ENCODE measurements around the gene TDRD1. TPM values are rescaled to one million over a fixed set of nuclear protein-coding genes. Genes with fewer than 3 reads are reported as not detected.

Gene TDRD1
- total and polyA plus RNA-seq, 2 donors (not counting 3 experiments of a cell fraction or from before 2014, with no cell fraction given), result not detected

DNA sequence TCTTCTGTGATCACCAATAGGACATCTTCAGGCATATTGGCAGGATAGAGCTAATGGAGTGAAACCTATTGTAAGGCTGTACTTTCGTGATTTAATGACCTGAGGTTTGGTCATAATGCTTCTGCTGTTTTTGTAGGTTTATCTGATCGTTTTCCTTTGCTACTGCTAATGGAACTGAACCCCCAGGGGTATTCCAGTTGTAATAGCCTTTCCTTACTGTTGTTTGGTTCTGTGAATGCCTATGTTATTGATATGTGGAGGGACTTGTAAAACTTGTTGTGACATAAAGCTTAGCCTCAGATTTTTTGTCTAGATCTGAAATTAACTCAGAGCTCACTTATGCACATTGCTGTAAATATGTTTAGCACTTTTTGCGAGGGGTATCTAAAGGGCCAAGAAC, 49.0 kb downstream of the TDRD1 start:
- no TSS peak for BruUV-seq (replicated peaks)

More for the DNA sequence above, 49.0 kb downstream of the TDRD1 start:
- H3K79me2 ChIP-seq (ENCODE audit: control insufficient read depth, insufficient read depth, low read length), result no peaks in the 10 kb centered on the region
- TF ChIP-seq MYC (IDR thresholded peaks at IDR 0.05; ENCODE audit: low read depth, low read length) (no peak), POLR2AphosphoS5 (IDR thresholded peaks at IDR 0.05; ENCODE audit: insufficient read depth, low read depth, low read length) (no peak), EZH2 (IDR thresholded peaks at IDR 0.05; ENCODE audit: borderline replicate concordance, low read depth, low read length, severe bottlenecking) (no peak), FOS (IDR thresholded peaks at IDR 0.05; ENCODE audit: borderline replicate concordance, insufficient read depth, low read length) (no peak), GATA2 (IDR thresholded peaks at IDR 0.05; ENCODE audit: insufficient read depth, insufficient read length, low read depth, low read length) (no peak), JUN (IDR thresholded peaks at IDR 0.05; ENCODE audit: borderline replicate concordance, insufficient read depth, insufficient read length, low read depth) (no peak), POLR2A (IDR thresholded peaks at IDR 0.05; ENCODE audit: low read depth, low read length) (no peak)
- TF ChIP-seq, protein P1, sequence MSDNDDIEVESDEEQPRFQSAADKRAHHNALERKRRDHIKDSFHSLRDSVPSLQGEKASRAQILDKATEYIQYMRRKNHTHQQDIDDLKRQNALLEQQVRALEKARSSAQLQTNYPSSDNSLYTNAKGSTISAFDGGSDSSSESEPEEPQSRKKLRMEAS (IDR thresholded peaks at IDR 0.05; ENCODE audit: insufficient read depth, insufficient read length), result no peak
- TF ChIP-seq, protein P2, sequence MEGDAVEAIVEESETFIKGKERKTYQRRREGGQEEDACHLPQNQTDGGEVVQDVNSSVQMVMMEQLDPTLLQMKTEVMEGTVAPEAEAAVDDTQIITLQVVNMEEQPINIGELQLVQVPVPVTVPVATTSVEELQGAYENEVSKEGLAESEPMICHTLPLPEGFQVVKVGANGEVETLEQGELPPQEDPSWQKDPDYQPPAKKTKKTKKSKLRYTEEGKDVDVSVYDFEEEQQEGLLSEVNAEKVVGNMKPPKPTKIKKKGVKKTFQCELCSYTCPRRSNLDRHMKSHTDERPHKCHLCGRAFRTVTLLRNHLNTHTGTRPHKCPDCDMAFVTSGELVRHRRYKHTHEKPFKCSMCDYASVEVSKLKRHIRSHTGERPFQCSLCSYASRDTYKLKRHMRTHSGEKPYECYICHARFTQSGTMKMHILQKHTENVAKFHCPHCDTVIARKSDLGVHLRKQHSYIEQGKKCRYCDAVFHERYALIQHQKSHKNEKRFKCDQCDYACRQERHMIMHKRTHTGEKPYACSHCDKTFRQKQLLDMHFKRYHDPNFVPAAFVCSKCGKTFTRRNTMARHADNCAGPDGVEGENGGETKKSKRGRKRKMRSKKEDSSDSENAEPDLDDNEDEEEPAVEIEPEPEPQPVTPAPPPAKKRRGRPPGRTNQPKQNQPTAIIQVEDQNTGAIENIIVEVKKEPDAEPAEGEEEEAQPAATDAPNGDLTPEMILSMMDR (IDR thresholded peaks at IDR 0.05; ENCODE audit: extremely low read depth in 1 of 2, insufficient read depth in 1 of 2, low read depth in 1 of 2, low read length in 2 of 2), result no peak
- no peaks in the 10 kb centered on the region for H3K9me1 ChIP-seq (replicated peaks; ENCODE audit: control insufficient read depth, extremely low read depth, insufficient read depth, low read length)
- H2AFZ ChIP-seq (ENCODE audit: low read depth, low read length), result no peak overlapping the region
- H3K36me3 ChIP-seq (ENCODE audit: control insufficient read depth in 2 of 2, extremely low read depth in 1 of 2, insufficient read depth in 2 of 2, low read length in 2 of 2), result no peaks in the 10 kb centered on the region
- H3K4me2 ChIP-seq (ENCODE audit: insufficient read depth, low read length), result no peak overlapping the region
- no peak overlapping the region for H3K4me3 ChIP-seq (replicated peaks in 1 of 3; ENCODE audit: insufficient read depth in 1 of 3, low read depth in 1 of 3, low read length in 3 of 3)
- H3K27ac ChIP-seq (ENCODE audit: insufficient read depth, low read depth, low read length), result no peak overlapping the region
- H3K9ac ChIP-seq (replicated peaks; ENCODE audit: extremely low read depth, insufficient read depth, low read length), result no peak overlapping the region
- peaks cover 3 to 9% of the 10 kb centered on the region in 2 experiments for H3K27me3 ChIP-seq (ENCODE audit: control insufficient read depth in 2 of 2, insufficient read depth in 2 of 2, low read length in 2 of 2)
- dilution Hi-C loops (cut with MboI; ENCODE audit: extremely low pct_ligation_motif_present, low sequenced_read_pairs), result no loop called here
- H3K4me1 ChIP-seq (ENCODE audit: control insufficient read depth, extremely low read depth, insufficient read depth, low read length), result no peaks in the 10 kb centered on the region
- no peak for FAIRE-seq
- POLR2A ChIA-PET, result no interaction called here
- no peaks in the 10 kb centered on the region for H3K9me3 ChIP-seq (replicated peaks; ENCODE audit: control insufficient read depth, insufficient read depth, low read length)
- H4K20me1 ChIP-seq (replicated peaks; ENCODE audit: control insufficient read depth, extremely low read depth, insufficient read depth, low read length), result no peaks in the 10 kb centered on the region
- CTCF ChIA-PET, result no interaction called here
- intact Hi-C loops (cut with micrococcal nuclease), result no loop called here
- no peak for DNase-seq (ENCODE audit: low read depth, low spot score)
